Measurements from ENCODE around the gene SAP30L.

Gene SAP30L

DNA sequence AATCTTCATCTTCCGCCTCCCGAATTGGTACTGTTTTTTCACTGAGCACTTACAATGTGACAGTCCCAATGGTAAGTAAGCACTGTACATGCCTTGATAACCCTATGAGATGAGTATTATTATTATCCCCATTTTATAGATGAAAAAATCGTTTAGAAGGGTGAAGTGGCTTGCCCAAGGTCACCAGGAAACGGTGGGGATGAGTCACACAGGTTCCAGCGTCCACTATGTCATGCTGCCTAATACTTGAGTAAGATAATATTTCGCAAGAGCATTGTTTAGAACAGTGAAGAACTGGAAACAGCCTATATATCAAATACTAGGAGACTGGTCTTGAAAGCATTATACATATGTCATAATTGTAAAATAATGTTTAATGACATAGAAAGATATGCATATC lies 19.4 kb downstream of the SAP30L start:
- no peaks in the 10 kb centered on the region for H3K9me3 ChIP-seq (replicated peaks; ENCODE audit: insufficient read depth, low read length)
- H3K9me2 ChIP-seq (replicated peaks; ENCODE audit: insufficient read depth, low read length): no peaks in the 10 kb centered on the region
- H4K20me1 ChIP-seq (ENCODE audit: insufficient read depth, low read length): no peaks in the 10 kb centered on the region
- H3K4me2 ChIP-seq (ENCODE audit: low read depth, low read length): no peak overlapping the region
- H3K4me3 ChIP-seq (ENCODE audit: low read length): no peak overlapping the region
- no peak for DNase-seq
- H3K9ac ChIP-seq (ENCODE audit: low read length): no peak overlapping the region
- no peaks in the 10 kb centered on the region for H3K36me3 ChIP-seq (replicated peaks; ENCODE audit: insufficient read depth, low read length)
- H3K27me3 ChIP-seq (replicated peaks; ENCODE audit: insufficient read depth, low read length): no peaks in the 10 kb centered on the region
- no peak overlapping the region for H2AFZ ChIP-seq (ENCODE audit: low read length)
- H3K79me2 ChIP-seq (ENCODE audit: low read length): no peaks in the 10 kb centered on the region
- no peaks in the 10 kb centered on the region for H3F3A ChIP-seq (ENCODE audit: insufficient read depth, low read length)
- TF ChIP-seq, protein P1, sequence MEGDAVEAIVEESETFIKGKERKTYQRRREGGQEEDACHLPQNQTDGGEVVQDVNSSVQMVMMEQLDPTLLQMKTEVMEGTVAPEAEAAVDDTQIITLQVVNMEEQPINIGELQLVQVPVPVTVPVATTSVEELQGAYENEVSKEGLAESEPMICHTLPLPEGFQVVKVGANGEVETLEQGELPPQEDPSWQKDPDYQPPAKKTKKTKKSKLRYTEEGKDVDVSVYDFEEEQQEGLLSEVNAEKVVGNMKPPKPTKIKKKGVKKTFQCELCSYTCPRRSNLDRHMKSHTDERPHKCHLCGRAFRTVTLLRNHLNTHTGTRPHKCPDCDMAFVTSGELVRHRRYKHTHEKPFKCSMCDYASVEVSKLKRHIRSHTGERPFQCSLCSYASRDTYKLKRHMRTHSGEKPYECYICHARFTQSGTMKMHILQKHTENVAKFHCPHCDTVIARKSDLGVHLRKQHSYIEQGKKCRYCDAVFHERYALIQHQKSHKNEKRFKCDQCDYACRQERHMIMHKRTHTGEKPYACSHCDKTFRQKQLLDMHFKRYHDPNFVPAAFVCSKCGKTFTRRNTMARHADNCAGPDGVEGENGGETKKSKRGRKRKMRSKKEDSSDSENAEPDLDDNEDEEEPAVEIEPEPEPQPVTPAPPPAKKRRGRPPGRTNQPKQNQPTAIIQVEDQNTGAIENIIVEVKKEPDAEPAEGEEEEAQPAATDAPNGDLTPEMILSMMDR (IDR thresholded peaks at IDR 0.05; ENCODE audit: low read length): no peak
- TF ChIP-seq EZH2 (optimal IDR thresholded peaks at IDR 0.05; ENCODE audit: low read depth, low read length) (no peak), EZH2phosphoT487 (IDR thresholded peaks at IDR 0.05; ENCODE audit: low read length) (no peak)
- H3K4me1 ChIP-seq (ENCODE audit: low read length): no peaks in the 10 kb centered on the region
- H3K27ac ChIP-seq (ENCODE audit: low read length): no peak overlapping the region

DNA sequence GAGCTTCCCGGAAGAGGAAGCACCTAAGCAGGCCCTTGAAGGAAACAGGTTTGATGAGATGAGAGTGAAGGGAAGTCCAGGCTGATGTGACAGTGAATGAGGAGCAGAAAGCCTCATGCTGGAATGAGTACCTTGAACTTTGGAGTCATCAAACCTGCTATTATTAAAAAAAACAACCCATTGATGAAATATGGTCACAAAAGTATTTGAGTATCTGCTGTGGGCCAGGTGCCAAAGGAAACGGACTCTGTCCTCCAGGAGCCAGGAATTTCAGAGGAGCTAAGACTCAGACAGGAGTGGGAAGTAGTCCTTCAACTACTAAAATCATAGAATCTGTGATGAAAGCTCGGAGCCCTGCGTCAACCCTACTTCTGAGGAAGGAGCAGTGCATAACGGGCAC lies 20.4 kb downstream of the SAP30L start:
- Histone ChIP-seq H3K4me2 (ENCODE audit: low read depth, low read length) (no peak overlapping the region), H3K9me2 (replicated peaks; ENCODE audit: insufficient read depth, low read length) (no peaks in the 10 kb centered on the region), H3K27me3 (replicated peaks; ENCODE audit: insufficient read depth, low read length) (no peaks in the 10 kb centered on the region), H3K4me3 (ENCODE audit: low read length) (no peak overlapping the region), H2AFZ (ENCODE audit: low read length) (no peak overlapping the region), H3K4me1 (ENCODE audit: low read length) (no peaks in the 10 kb centered on the region), H3K79me2 (ENCODE audit: low read length) (no peaks in the 10 kb centered on the region), H3F3A (ENCODE audit: insufficient read depth, low read length) (no peaks in the 10 kb centered on the region), H3K9me3 (replicated peaks; ENCODE audit: insufficient read depth, low read length) (no peaks in the 10 kb centered on the region), H3K36me3 (replicated peaks; ENCODE audit: insufficient read depth, low read length) (no peaks in the 10 kb centered on the region), H3K9ac (ENCODE audit: low read length) (no peak overlapping the region), H3K27ac (ENCODE audit: low read length) (no peak overlapping the region), H4K20me1 (ENCODE audit: insufficient read depth, low read length) (no peaks in the 10 kb centered on the region)
- no peak for TF ChIP-seq EZH2 (optimal IDR thresholded peaks at IDR 0.05; ENCODE audit: low read depth, low read length)
- no peak for TF ChIP-seq EZH2phosphoT487 (IDR thresholded peaks at IDR 0.05; ENCODE audit: low read length)
- TF ChIP-seq, protein P1 (IDR thresholded peaks at IDR 0.05; ENCODE audit: low read length): no peak
- DNase-seq: no peak

DNA sequence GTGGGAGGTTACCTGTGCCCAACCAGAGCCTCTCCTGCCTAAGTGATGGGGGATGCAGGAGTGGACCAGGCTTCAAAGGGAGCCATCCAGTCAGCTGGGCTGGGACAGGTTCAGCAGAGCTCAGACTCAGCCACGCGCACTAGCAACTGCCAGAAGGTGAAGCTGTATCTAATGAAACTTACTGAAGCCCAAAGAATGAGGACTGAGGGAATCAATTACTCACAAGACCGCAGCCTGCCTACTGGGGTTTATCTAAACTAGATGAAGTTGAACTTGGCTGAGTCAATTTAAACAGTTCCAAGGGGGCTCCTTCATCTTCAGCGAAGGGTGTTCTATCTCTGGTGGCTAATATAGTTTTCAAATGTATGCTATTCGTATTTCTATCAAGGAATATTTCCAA lies 20.9 kb downstream of the SAP30L start:
- TF ChIP-seq EZH2phosphoT487 (IDR thresholded peaks at IDR 0.05; ENCODE audit: low read length): no peak
- TF ChIP-seq, protein P1 (IDR thresholded peaks at IDR 0.05; ENCODE audit: low read length): no peak
- no peak for TF ChIP-seq EZH2 (optimal IDR thresholded peaks at IDR 0.05; ENCODE audit: low read depth, low read length)
- no peaks in the 10 kb centered on the region for H3K4me1 ChIP-seq (ENCODE audit: low read length)

More for the DNA sequence above, 20.9 kb downstream of the SAP30L start:
- no peak overlapping the region for H3K27ac ChIP-seq (ENCODE audit: low read length)
- no peak for DNase-seq
- H3K4me2 ChIP-seq (ENCODE audit: low read depth, low read length): no peak overlapping the region
- H3F3A ChIP-seq (ENCODE audit: insufficient read depth, low read length): no peaks in the 10 kb centered on the region
- no peaks in the 10 kb centered on the region for H3K9me2 ChIP-seq (replicated peaks; ENCODE audit: insufficient read depth, low read length)
- no peaks in the 10 kb centered on the region for H3K79me2 ChIP-seq (ENCODE audit: low read length)
- no peak overlapping the region for H3K4me3 ChIP-seq (ENCODE audit: low read length)
- no peaks in the 10 kb centered on the region for H3K36me3 ChIP-seq (replicated peaks; ENCODE audit: insufficient read depth, low read length)
- H3K9me3 ChIP-seq (replicated peaks; ENCODE audit: insufficient read depth, low read length): no peaks in the 10 kb centered on the region
- H2AFZ ChIP-seq (ENCODE audit: low read length): no peak overlapping the region
- no peak overlapping the region for H3K9ac ChIP-seq (ENCODE audit: low read length)
- no peaks in the 10 kb centered on the region for H3K27me3 ChIP-seq (replicated peaks; ENCODE audit: insufficient read depth, low read length)
- H4K20me1 ChIP-seq (ENCODE audit: insufficient read depth, low read length): no peaks in the 10 kb centered on the region
